Measurements from ENCODE around the gene ITGB3.
A peak's percentile ranks its signal among the peaks of the same experiment; 100 is the strongest.
"Not testable (repeated sequence)": the region's sequence is repeated elsewhere in the genome, so short reads cannot be mapped to it uniquely, and the experiment has no call there.

ITGB3 gene

GRCh38 chr17:47250855-47251254 lies 2.8 kb upstream of the ITGB3 start:
- no peak for DNase-seq

- no peak for DNase-seq
Observed at GRCh38 chr17:47251421-47251940, 2.1 kb upstream of the ITGB3 start.

DNA sequence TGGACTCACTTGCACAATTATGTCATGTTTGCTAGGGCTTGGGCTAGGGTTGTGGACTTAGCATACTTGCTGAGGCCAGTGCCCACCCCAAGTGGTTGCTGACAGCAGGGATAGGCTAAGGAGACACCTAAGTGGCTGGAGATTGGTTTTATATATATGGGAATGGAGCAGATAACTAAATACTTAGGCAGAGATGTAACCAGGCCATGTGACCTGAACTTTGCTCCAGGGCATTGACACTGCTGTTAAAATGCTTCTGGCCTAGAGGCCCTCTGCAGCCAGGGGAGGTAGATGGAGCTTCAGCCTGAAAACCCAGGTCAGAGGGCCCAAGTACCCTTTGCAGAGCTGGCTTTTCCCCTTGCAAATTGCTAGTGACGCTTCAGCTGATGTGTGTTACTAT lies 1.4 kb upstream of the ITGB3 start:
- no peak for DNase-seq

GRCh38 chr17:47252766-47253512 lies 688 bp upstream of the ITGB3 start:
- no peak for DNase-seq

- DNase-seq, result no peak
Observed at GRCh38 chr17:47254403-47254943, 846 bp downstream of the ITGB3 start.

DNA sequence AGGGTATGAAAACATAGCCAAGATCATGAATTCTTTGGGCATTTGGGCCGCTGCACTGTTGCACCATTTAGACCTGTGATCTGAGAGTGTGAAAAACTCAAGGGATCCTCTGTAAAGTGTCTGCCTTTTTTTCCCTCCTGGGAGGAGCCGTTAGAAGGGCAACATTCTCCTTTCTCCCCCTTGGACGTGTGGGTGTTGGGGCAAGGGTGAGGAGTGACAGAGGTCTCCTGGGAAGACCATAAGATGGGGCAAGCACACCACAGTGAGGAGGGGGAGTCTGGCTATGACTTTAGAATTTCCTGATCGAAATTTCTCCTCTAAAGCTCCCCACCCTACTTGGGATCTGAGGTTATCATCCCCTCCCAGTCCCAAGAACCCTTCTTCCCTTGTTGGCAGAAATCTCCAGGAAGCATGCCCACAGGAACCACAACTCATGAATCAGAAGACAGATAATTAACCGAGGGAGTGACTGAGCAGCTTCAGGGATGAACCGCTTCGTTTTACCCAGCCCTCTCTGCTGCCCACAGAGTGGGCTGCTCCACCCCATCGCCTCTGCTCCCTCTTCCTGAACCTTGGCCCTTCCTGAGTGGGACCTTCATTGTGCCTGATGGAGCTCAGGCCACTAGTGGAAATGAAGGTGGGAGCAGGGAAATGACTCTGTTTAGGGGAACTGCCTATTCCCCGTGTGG lies 4.2 kb downstream of the ITGB3 start:
- DNase-seq, result no peak

DNA sequence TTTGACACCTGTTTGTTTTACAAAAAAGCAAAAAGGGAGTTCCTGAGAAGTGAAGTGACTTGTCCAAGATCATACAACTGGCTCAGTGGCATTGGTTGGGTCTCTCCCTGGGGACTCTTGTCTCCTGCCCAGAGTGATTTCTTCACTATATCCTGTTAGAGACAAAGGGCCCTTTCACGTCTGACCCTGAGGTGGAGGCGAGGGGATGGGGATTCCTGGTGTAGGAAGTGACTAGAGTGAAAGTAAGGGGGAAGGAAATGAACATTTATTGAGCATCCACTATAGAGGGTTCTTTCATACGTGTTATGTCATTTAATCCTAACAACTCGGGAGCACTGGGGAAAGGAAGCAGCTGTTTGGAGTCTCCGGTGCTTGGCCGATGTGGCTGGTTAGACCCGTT lies 9.0 kb downstream of the ITGB3 start:
- DNase-seq, result no peak

DNA sequence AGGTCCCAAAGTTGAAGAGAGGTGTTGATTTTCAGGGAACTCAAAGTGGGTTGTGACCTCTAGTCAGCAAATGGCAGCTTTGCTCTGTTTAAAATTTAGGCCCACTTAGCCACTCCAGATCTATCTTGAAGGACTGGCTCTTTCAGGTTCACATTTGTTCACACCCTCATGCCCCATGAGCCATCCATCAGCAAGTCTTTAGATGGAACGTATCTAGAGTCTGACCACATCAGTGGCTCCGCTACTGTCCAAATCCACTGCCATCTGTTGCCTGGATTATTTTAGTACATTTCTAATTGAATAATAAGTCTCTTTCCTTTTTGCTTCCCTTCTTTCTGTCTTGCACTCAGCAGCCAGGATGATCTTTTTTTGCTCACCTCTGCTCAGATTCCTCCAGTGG lies 10.5 kb downstream of the ITGB3 start:
- no peak for DNase-seq

DNA sequence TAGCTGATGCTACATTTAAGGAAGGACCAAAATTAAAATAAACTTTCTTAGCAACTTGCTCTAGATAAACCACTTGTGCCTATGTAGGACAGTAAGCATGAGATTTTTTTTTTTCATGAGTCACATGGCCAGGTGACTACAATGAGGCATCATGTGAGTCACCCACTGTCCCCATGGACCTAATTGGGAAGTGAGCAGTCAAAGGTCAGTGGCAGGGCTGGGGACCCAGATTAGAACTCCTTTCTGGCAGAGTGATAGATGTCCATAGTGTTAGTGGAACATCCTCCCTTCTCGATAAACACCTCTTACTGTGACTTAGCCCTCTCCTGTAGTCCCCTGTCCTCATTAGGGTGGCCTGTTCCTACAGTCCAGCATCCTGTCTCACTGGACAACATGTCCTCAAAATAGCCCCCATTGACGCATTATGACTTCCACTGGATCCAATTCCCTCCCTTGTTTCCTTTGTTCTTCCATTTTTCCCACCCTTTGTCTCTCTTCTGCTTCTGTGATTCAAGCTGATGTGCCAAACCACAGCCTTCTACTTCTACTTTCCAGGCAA lies 12.4 kb downstream of the ITGB3 start:
- no peak for DNase-seq

GRCh38 chr17:47266782-47267181 lies 13.2 kb downstream of the ITGB3 start:
- no peak for DNase-seq

DNA sequence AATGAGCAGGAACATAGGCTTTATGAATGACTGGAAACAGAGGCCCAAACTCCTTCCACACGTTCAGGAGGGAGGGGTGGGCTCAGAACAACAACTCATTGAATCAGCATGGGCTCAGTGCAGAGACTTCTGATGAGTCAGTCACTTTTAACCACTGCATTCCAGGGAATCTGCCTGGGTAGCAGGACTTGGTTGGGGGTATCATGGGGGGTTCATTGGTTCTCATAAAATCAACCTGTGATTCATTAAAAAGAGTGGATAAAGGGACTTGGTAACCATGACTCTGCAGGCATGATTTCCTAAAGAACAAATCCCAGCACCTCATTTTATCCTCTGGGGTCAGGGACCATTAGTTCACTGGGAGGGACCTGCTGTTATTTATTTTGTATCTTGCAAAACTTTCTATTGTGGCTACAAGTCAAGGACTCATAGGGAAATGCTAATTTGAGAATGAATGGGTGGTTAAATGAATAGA lies 13.8 kb downstream of the ITGB3 start:
- no peak for DNase-seq

DNA sequence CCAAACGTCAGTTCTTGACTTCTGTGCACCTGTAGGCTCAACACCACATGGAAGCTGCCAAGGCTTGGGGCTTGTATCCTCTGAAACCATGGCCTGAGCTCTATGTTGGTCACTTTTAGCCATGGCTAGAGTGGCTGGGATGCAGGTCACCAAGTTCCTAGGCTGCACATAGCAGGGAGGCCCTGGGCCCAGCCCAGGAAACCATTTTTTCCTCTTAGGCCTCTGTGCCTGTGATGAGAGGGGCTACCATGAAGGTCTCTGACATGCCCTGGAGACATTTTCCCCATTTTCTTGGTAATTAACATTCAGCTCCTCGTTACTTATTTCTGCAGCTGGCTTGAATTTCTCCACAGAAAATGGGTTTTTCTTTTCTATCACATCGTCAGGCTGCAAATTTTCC lies 15.3 kb downstream of the ITGB3 start:
- not testable (repeated sequence) for DNase-seq

- DNase-seq, result not testable (repeated sequence)
Observed at GRCh38 chr17:47269561-47270280, 16.1 kb downstream of the ITGB3 start.

DNA sequence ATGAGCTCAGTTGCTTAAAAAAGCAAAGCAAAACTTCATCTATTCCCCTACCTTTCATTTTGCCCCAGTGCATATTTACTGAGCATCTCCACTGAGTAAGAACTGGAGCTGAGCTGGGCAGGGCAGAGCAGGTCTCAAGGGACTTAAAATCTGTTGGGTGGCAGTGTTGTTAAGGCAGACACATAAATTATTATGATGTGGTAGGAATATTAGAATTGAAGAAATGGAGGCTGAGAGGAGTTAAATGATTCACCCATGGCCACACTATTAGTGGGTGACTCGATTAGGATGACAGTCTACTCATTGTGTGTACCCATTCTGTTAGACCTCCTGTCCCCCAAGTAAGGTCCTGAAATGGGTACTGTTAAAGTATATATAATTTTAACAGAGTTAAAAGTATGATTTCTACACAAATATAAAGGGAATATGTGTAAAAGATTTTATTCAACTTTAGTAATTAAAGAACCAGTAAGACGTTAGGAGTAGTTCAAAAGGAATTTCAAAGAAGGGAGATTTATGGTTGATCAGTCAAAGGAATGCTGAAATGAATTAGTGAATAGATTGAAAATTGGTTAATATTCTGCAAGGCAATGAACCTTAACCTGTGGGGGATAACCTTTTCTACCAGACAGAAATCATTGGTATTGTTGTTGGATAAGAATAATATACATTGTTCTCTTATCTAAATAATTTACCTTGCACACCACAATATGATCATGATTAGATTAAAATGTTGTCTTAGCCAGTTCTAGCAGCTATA lies 17.5 kb downstream of the ITGB3 start:
- DNase-seq, result no peak

DNA sequence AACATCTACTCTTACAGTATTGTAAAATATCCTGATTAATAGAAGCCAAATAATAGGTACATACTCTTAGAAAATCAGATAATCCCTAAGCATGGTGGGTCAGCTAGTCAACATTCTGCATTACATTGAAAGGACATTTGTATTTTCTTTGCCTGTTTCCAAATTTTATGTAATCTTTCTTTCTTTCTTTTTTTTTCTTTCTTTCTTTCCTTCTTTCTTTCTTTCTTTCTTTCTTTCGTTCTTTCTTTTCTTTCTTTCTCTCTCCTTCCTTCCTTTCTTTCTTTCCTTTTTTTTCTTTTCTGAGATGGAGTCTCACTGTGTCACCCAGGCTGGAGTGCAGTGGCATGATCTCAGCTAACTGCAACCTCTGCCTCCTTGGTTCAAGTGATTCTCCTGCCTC lies 18.9 kb downstream of the ITGB3 start:
- no peak for DNase-seq

DNA sequence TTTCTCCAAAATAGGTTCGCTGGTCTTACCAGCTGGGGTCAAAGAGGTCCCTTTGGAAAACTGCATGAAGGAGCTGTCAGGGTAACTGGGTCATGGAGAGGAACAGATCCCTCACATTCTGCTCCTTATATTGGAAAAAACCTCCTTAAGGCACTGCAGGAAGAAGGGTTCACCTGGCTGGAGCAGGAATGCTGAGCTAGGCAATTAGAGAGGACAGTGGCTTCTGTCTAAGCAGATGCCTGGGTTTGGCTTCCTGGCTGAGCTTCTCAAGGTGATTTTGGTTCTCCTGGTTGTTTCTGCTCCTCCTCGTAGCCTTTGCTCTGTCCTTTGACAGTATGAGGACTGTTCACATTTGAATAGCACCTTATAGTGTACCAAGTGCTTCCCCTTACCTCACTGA lies 19.6 kb downstream of the ITGB3 start:
- DNase-seq, result no peak

GRCh38 chr17:47274319-47275069 lies 20.9 kb downstream of the ITGB3 start:
- DNase-seq, result no peak

GRCh38 chr17:47275245-47275984 lies 21.8 kb downstream of the ITGB3 start:
- DNase-seq, result no peak

- no peak for DNase-seq
Observed at GRCh38 chr17:47276444-47276843, 22.8 kb downstream of the ITGB3 start.

DNA sequence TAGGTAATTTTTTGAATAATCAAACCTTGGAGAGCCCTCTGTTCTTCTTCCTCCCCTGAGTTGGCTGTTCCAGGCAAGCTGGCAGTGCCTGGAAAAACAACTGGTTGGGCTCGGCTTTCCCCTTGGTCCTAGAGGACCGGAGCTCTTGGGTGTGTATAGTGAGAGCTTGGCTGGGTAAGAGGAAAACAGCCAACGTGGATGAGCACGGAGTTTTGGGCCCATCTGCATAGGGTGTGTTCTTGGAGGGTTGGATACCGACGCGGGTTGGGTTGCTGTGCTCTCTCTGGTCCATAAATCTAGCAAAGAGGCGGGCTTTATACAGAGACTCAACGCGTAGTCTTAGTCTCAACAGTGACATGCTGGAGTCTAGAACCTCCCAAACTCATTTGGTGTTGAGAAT lies 23.2 kb downstream of the ITGB3 start:
- peak in 1 of 2 experiments; percentile 63 for DNase-seq

- DNase-seq, result no peak
Observed at GRCh38 chr17:47277921-47278320, 24.3 kb downstream of the ITGB3 start.

Data from NCI-H446 (cell line).